Activated CD8-positive, alpha-beta memory T cell treated with anti-CD3 and anti-CD28 coated beads for 48 hours (primary cell): ENCODE measurements around the gene ARHGAP6.
"Not testable (repeated sequence)": the region's sequence is repeated elsewhere in the genome, so short reads cannot be mapped to it uniquely, and the experiment has no call there.

ENCODE experiments used
- DNase-seq, 3 experiments: peaks; one replicate each; pipeline ENCODE4 v3.0.0-alpha.2; 2020; ENCODE audit warnings: low read depth in 2 of 3, low spot score in 2 of 3

ARHGAP6 gene

GRCh38 chrX:11361666-11362065 lies 304.1 kb downstream of the ARHGAP6 start:
- DNase-seq = not testable (repeated sequence)

DNA sequence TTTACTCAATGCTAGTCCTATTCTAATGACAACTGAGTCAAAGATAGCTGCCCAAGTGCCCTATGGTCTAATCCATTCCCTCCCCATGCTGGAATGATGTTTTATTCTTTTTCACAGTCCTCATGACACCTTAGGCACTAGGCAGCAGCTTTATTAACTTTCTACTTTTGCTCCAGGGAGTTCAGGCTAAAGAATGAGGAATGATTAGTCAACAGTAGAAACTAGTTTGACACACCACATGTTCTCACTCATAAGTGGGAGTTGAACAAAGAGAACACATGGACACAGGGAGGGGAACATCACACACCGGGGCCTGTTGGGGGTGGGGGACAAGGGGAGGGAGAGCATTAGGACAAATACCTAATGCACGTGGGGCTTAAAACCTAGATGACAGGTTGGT lies 309.8 kb downstream of the ARHGAP6 start:
- DNase-seq = not testable (repeated sequence)

GRCh38 chrX:11355259-11355909 lies 310.3 kb downstream of the ARHGAP6 start:
- no peak for DNase-seq

DNA sequence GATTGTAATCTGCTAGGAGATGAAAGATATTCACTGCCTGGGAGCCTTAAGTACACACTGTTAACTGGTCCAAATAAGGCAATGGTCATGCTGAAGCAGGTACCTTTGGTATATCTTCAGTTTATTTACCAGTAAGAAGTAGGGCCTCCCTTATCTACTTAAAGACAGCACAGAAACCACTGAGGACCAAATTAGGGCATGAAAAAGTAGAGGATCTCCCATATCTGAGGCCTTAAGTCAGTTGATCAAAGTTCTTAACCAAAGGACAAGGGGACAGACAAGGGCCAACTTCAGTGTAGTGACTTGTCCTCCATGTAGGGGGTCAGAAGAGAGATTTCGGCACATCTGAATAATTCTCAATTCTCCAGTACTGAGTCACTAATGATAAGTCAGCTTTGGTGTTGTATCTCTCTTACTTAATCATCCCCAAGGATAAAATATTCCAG lies 313.4 kb downstream of the ARHGAP6 start:
- no peak for DNase-seq

DNA sequence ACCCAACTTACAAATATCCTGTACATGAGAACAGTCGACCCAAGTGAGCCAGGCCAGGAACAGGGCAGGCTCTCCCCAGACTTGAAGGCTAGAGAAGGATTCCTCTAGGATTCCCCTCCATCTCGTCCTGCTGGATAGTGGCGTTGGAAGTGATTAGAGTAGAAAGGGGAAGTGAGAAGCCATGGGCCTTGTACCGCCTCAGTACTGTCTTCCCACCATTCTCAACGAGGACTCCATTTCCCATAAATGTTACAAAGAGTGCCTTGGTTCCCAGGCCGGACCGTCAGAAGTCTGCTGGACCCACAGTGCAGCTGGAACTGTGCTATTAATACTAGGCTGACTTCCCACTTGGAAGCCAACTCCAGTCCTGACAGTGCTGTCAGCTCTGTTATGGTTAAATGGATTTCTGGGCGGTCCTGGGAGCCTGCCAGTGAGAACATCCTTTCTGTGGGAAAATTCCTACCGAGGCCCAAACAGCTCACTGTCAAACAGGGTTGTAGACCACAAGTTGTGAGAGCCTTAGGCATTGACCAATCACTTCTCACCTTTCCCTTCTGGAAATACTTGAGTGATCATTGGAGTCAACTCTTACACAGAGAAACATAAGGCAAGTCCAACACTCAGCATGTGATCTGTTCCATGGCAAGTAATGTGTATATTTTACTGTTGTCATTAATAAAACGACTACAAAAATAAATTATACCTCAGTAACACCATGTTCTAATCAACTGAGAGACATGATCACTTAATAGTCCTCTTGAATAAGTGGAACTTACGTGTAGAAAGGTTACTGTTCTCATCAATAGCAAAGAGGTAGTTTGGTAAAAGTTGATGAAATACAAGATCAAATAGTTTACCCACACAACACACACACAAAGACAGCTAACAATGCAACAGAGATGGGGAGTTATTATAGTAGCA lies 314.1 kb downstream of the ARHGAP6 start:
- no peak for DNase-seq

DNA sequence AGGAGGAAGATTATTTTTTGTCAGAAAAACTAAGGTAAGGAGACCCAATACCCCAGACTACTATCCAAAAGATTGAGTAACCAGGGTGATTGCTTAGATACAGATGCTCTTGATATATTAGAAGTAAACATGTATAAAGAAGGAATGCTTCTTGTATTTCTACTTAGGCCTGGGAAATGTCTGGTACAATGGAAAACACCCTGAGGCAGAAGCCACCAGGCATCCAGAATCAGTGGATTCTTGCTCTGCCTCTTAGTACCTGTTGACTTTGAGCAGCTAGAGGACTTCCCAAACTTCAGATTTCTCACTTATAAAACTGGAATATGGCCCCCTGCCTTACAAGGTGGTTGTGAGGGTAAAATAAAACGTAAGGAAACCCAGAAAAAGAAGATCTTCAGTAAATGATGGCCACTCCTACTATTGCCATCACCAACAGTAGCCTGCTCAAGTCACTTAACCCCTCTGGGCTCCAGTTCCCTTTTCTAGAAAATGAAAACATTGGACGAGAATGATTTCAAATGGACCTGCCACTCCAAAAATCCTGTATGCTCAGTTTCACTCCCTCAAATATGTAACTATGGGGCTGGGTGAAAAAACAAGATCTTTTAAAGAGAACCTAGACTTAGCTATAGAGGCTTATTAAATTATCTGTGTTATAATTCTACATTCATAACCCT lies 315.9 kb downstream of the ARHGAP6 start:
- DNase-seq = no peak

DNA sequence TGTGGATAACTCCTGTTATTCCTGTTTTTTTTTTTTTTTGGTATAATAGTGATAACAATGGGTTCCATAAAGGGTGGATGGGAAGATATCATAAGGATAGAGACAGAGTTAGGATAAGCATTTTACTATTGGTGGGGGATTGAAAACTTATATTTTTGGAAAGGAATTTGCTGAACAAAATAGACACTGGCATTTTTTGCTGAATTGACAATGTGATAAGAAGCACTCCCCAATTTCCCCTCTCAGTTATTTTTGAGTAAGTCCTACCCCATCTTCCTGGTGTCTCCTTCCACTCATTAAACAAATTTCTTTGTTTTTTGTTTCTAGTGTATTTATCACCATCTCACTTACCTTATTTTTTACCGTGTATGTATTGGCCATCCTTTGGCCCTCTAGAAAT lies 316.7 kb downstream of the ARHGAP6 start:
- DNase-seq = no peak

GRCh38 chrX:11347300-11347699 lies 318.4 kb downstream of the ARHGAP6 start:
- DNase-seq = no peak

GRCh38 chrX:11346121-11346682 lies 319.5 kb downstream of the ARHGAP6 start:
- DNase-seq = no peak

DNA sequence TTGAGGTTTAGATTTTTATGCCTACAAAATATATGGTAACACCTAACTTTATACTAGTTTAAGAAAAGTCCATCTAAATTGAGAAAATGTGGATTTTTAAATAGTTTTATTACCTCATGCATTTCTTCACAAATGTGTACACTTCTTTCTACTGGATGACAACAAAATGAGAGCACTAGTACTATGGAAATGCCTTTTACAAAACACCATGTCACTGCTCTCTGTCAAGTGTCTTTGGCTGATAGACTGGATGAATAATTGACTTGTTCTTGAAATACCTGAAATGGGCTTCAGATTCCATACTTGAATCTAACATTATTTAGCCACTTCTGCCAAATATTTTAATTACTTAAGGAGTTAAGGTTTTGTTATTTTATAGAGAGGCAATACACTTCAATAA lies 323.0 kb downstream of the ARHGAP6 start:
- DNase-seq = no peak

DNA sequence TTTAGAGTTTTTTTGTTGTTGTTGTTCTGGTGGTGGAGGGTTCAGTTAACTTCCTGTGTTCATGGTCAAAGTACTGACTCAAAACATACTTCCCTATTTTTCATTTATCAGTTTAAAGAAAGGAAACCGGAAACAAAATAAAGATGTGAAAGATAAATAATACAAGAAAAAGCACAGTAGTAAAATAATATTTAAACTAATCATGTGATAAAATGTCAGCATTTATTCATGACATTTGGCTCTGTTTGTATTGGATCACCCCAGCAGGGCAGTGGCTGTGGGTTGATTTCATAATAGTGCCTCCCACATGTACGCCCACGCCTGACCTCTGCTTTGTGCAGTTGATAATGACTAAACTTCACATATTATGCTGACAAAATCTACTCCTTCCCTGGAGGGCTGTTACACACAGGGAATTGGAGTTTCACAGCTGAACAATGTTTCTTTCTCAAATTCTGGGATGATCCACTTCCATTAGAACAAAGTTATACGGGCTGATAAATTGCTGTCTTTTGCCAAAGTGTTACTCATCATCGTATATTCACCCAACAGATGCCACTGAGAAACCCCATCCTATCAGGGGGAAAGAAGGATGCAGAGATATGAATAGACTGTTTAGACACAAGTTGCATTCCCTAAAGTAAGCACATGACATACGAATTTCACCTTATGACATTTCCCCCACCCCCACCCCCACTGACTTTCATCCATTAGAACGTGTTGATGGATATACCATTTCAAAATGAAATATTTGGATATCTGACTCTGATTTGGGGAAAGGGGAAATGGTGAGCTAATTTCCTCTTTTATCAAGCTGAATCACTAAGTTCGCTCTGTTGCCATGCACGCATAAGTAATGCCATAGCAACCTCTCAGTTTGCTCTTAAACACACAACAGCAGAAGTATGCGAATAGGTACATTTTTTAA lies 324.2 kb downstream of the ARHGAP6 start:
- no peak for DNase-seq

GRCh38 chrX:11337292-11338009 lies 328.3 kb downstream of the ARHGAP6 start:
- DNase-seq = no peak

- no peak for DNase-seq
Measured at GRCh38 chrX:11336201-11336600, 329.5 kb downstream of the ARHGAP6 start.

DNA sequence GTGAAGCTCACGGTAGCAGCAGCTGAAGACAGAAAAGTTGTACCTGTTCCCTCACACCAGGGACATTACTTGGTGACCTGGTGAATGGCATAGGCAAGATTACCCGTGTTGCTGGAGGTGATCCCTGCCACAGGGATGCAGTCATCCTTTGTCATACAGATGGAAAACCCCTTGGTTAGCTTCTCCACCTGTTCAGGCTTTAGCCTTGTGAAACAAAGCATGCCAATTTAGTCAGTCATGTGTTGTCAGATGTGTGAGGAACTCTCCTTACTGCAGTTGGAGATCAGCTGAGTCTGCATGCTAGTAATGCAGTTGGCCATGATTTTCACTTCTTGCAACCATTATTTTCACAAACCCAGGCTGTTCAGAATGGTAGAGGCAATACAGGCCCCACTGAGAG lies 331.6 kb downstream of the ARHGAP6 start:
- no peak for DNase-seq

DNA sequence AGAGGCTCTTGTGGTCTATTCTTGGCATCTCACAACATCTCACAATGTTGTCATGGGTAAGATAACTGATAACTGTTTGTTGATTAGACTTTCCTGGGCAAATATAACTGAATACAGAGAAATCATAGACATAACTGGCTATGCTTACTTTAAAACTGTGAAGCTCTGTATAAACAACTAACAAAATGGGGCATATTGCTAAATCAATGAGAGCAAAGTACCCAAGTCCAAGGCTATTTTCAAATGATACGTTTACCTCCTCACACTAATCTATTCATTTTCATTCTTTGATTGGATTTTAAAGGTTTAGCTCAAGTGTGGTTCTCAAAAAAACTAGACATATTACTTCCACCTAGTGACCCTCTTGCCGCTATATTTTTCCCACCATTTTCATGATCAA lies 333.9 kb downstream of the ARHGAP6 start:
- no peak for DNase-seq

GRCh38 chrX:11329021-11329420 lies 336.7 kb downstream of the ARHGAP6 start:
- DNase-seq = no peak

- DNase-seq = no peak
Measured at GRCh38 chrX:11328134-11328533, 337.6 kb downstream of the ARHGAP6 start.

DNA sequence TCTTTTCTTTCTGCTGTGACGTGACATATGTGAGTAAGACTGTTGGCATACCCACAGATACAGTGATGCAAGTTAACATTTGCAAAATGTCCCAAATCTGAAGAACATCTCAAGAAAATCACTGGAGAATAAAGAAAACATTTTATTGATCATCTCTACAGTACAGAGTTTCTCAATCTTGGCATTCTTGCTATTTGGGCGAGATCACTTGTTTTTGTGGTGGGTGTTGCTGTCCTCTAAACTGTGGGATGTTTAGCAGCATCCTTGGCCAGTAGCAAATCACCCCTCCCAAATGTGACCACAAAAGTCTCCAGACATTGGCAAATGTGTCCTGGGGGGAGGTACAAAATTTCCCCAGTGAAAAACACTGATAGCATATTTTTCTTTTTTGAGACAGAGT lies 343.7 kb downstream of the ARHGAP6 start:
- DNase-seq = no peak

- DNase-seq = no peak
Measured at GRCh38 chrX:11319806-11320520, 345.8 kb downstream of the ARHGAP6 start.
